CD14-positive monocyte (primary cell): ENCODE results near the gene CELF1. TPM values are rescaled to one million over a fixed set of nuclear protein-coding genes. Genes with fewer than 3 reads are reported as not detected.
A peak's percentile ranks its signal among the peaks of the same experiment; 100 is the strongest.

ENCODE experiments used
- DNase-seq, 3 donors: peaks; one replicate each; pipeline ENCODE4 v3.0.0-alpha.2; 2011 to 2022
- H2AFZ ChIP-seq: 2 replicates; pipeline ENCODE4 v1.6.0; 2012; ENCODE audit warnings: mild to moderate bottlenecking, low read depth, low read length, inconsistent platforms; ENCODE audit not compliant: insufficient read depth, poor library complexity, severe bottlenecking
- H3K27ac ChIP-seq, 2 donors: 1 replicate in 1 of 2; 2 replicates in 1 of 2; pipeline ENCODE4 v1.5.1; 2012 to 2013; ENCODE audit warnings: low read length in 2 of 2, control low read depth in 1 of 2, inconsistent platforms in 1 of 2, low read depth in 1 of 2, mild to moderate bottlenecking in 1 of 2
- H3K27me3 ChIP-seq, 2 donors: one replicate each; pipeline versions ENCODE4 v1.6.0 to v1.6.1; 2011 to 2013; ENCODE audit warnings: low read length in 2 of 2; ENCODE audit not compliant: control insufficient read depth in 2 of 2, insufficient read depth in 2 of 2
- H3K36me3 ChIP-seq, 2 donors: replicated peaks in 1 of 2; 1 replicate in 1 of 2; 2 replicates in 1 of 2; pipeline versions ENCODE4 v1.5.1 to v1.6.1; 2012 to 2013; ENCODE audit warnings: low read length in 2 of 2, control low read depth in 1 of 2, inconsistent platforms in 1 of 2, mild to moderate bottlenecking in 1 of 2; ENCODE audit not compliant: insufficient read depth in 2 of 2, control insufficient read depth in 1 of 2
- H3K4me1 ChIP-seq, 2 donors: 1 replicate in 1 of 2; 2 replicates in 1 of 2; pipeline versions ENCODE4 v1.5.1 to v1.6.1; 2012 to 2013; ENCODE audit warnings: low read length in 2 of 2, control low read depth in 1 of 2, inconsistent platforms in 1 of 2, mild to moderate bottlenecking in 1 of 2, moderate library complexity in 1 of 2; ENCODE audit not compliant: insufficient read depth in 2 of 2, control insufficient read depth in 1 of 2
- H3K4me2 ChIP-seq: replicated peaks from 2 replicates; pipeline ENCODE3; 2012; ENCODE audit warnings: low read length, moderate library complexity, mild to moderate bottlenecking; ENCODE audit not compliant: poor library complexity, severe bottlenecking; ENCODE audit errors: extremely low read depth
- H3K4me3 ChIP-seq, 3 experiments: fragments of 200-600 bp in 1 of 3; sonication (generic) in 1 of 3; replicated peaks in 1 of 3; 1 replicate in 2 of 3; 2 replicates in 1 of 3; pipeline ENCODE4 v1.5.1; 2011 to 2013; ENCODE audit warnings: low read length in 3 of 3, mild to moderate bottlenecking in 3 of 3, control low read depth in 2 of 3, low read depth in 2 of 3, inconsistent platforms in 1 of 3, moderate library complexity in 1 of 3
- H3K79me2 ChIP-seq: 2 replicates; pipeline ENCODE4 v1.6.0; 2012; ENCODE audit warnings: mild to moderate bottlenecking, control low read depth, inconsistent platforms, low read length, moderate library complexity; ENCODE audit not compliant: insufficient read depth
- H3K9ac ChIP-seq: 2 replicates; pipeline ENCODE4 v1.6.0; 2017; ENCODE audit warnings: low read length, mild to moderate bottlenecking; ENCODE audit not compliant: insufficient read depth, poor library complexity, severe bottlenecking
- H3K9me3 ChIP-seq, 2 donors: replicated peaks in 1 of 2; 1 replicate in 1 of 2; 2 replicates in 1 of 2; pipeline versions ENCODE4 v1.5.1 to v1.6.1; 2012 to 2013; ENCODE audit warnings: low read length in 2 of 2, control low read depth in 1 of 2; ENCODE audit not compliant: control insufficient read depth in 1 of 2, insufficient read depth in 1 of 2
- H4K20me1 ChIP-seq: 2 replicates; pipeline ENCODE4 v1.6.0; 2012; ENCODE audit warnings: mild to moderate bottlenecking, low read length, control low read depth, moderate library complexity; ENCODE audit not compliant: insufficient read depth
- H3K27ac Mint-ChIP-seq, 7 donors: one replicate each; pipeline ENCODE4 v1.8.0; 2020; ENCODE audit warnings: mild to moderate bottlenecking in 7 of 7, mixed read lengths in 7 of 7, moderate library complexity in 6 of 7, inconsistent platforms in 2 of 7
- H3K27me3 Mint-ChIP-seq, 3 donors: one replicate each; pipeline ENCODE4 v1.8.0; 2021 to 2022; ENCODE audit warnings: low read depth in 3 of 3, mild to moderate bottlenecking in 3 of 3, mixed read lengths in 3 of 3, moderate library complexity in 3 of 3, inconsistent platforms in 1 of 3
- H3K36me3 Mint-ChIP-seq, 2 donors: one replicate each; pipeline ENCODE4 v1.8.0; 2020; ENCODE audit warnings: mixed read lengths in 2 of 2, inconsistent platforms in 1 of 2, mild to moderate bottlenecking in 1 of 2
- H3K4me1 Mint-ChIP-seq: one replicate; pipeline ENCODE4 v1.8.0; 2020; ENCODE audit warnings: mild to moderate bottlenecking, mixed read lengths
- H3K4me3 Mint-ChIP-seq, 2 donors: one replicate each; pipeline ENCODE4 v1.8.0; 2020; ENCODE audit warnings: mild to moderate bottlenecking in 2 of 2, mixed read lengths in 2 of 2, moderate library complexity in 1 of 2
- H3K9me3 Mint-ChIP-seq, 7 donors: one replicate each; pipeline ENCODE4 v1.8.0; 2020 to 2022; ENCODE audit warnings: mixed read lengths in 7 of 7, mild to moderate bottlenecking in 6 of 7, moderate library complexity in 6 of 7, inconsistent platforms in 2 of 7
- CTCF ChIP-seq: fragments of 200-600 bp; IDR thresholded peaks from one replicate; pipeline ENCODE4 v1.8.0; 2022; ENCODE audit warnings: antibody characterized with exemption, mild to moderate bottlenecking
- WGBS: methylation state at CpG from one replicate; pipeline ENCODE4 v1.1.5; 2013; ENCODE audit warnings: missing lambda C conversion rate; ENCODE audit not compliant: insufficient coverage; 5-methylcytosine and 5-hydroxymethylcytosine counted together
- intact Hi-C, 2 donors: fragments of 100-400 bp; cut with micrococcal nuclease; formaldehyde crosslinking; loops; one replicate each; pipeline versions ENCODE4 v1.15.0 to v1.15.1; 2023
- polyA plus RNA-seq, 3 donors: library from polyadenylated mRNA; depleted of rRNA in 1 of 3; unstranded in 2 of 3; stranded (reverse) in 1 of 3; fragments of 300-500 nt in 2 of 3; fragments of >200 nt in 1 of 3; fragmentation: Illumina TruSeq in 2 of 3; gene quantifications; 1 replicate in 2 of 3; 2 replicates in 1 of 3; pipeline ENCODE4 v1.2.3, GENCODE V29; 2012 to 2021

The CELF1 gene
- polyA plus RNA-seq, 3 donors = 27.2 to 117 (median 39.9) TPM

- H3K4me1 ChIP-seq = peaks cover 55% of the 10 kb centered on the region in 2 donors
- intact Hi-C loops = loop anchor here in 1 of 2 donors (5.0 kb wide), 1 partner anchor 56 kb away; the partner anchor contains the start of gene CELF1
- no peaks in the 10 kb centered on the region for H3K27me3 Mint-ChIP-seq
- no peaks in the 10 kb centered on the region for H3K9me3 Mint-ChIP-seq
- no peak overlapping the region for H3K9ac ChIP-seq
- no peak for TF ChIP-seq CTCF
- H3K27ac ChIP-seq = peak overlapping the region in 1 of 2 donors; percentile 70
- peaks cover 93% of the 10 kb centered on the region for H3K79me2 ChIP-seq
- no peak overlapping the region for H3K4me2 ChIP-seq
- H3K36me3 ChIP-seq = peaks cover 2 to 59% of the 10 kb centered on the region in 2 donors
- no peaks in the 10 kb centered on the region for H3K9me3 ChIP-seq
- H3K4me1 Mint-ChIP-seq = peaks cover 32% of the 10 kb centered on the region
- DNase-seq = no peak
- H2AFZ ChIP-seq = no peak overlapping the region
- no CpG with 5 or more reads among the region's 1 CpG for WGBS
- no peak overlapping the region for H3K27ac Mint-ChIP-seq
- peaks cover 100% of the 10 kb centered on the region for H4K20me1 ChIP-seq
- H3K4me3 ChIP-seq = no peak overlapping the region
- H3K27me3 ChIP-seq = no peaks in the 10 kb centered on the region
- no peak overlapping the region for H3K4me3 Mint-ChIP-seq
- peaks cover 25 to 27% of the 10 kb centered on the region in 2 donors for H3K36me3 Mint-ChIP-seq
Measured at GRCh38 chr11:47495856-47496217, 57.1 kb downstream of the CELF1 start.

GRCh38 chr11:47495011-47495855 lies 57.7 kb downstream of the CELF1 start:
- WGBS = 88% methylated on average over 1 of the region's 4 CpGs
- intact Hi-C loops = loop anchor here in 1 of 2 donors (5.0 kb wide), 1 partner anchor 57 kb away; the partner anchor contains the start of gene CELF1
- no peaks in the 10 kb centered on the region for H3K9me3 Mint-ChIP-seq
- H3K36me3 ChIP-seq = peaks cover 2 to 59% of the 10 kb centered on the region in 2 donors
- peaks cover 26% of the 10 kb centered on the region for H3K4me1 Mint-ChIP-seq
- H3K27me3 Mint-ChIP-seq = no peaks in the 10 kb centered on the region
- H3K4me3 ChIP-seq = no peak overlapping the region
- no peak overlapping the region for H3K4me3 Mint-ChIP-seq
- H3K36me3 Mint-ChIP-seq = peaks cover 20 to 21% of the 10 kb centered on the region in 2 donors
- no peak overlapping the region for H3K4me2 ChIP-seq
- H3K9me3 ChIP-seq = no peaks in the 10 kb centered on the region
- peaks cover 100% of the 10 kb centered on the region for H4K20me1 ChIP-seq
- DNase-seq = peak in 1 of 3 donors; percentile 77
- H3K9ac ChIP-seq = no peak overlapping the region
- peaks cover 49% of the 10 kb centered on the region in 2 donors for H3K4me1 ChIP-seq
- peak overlapping the region; percentile 31 to 70 for H3K27ac ChIP-seq
- no peak overlapping the region for H2AFZ ChIP-seq
- peaks cover 93% of the 10 kb centered on the region for H3K79me2 ChIP-seq
- no peaks in the 10 kb centered on the region for H3K27me3 ChIP-seq
- no peak for TF ChIP-seq CTCF
- no peak overlapping the region for H3K27ac Mint-ChIP-seq
